ENCODE data around the gene EEF2.
"Not testable (repeated sequence)": the region's sequence is repeated elsewhere in the genome, so short reads cannot be mapped to it uniquely, and the experiment has no call there.

EEF2 gene

DNA sequence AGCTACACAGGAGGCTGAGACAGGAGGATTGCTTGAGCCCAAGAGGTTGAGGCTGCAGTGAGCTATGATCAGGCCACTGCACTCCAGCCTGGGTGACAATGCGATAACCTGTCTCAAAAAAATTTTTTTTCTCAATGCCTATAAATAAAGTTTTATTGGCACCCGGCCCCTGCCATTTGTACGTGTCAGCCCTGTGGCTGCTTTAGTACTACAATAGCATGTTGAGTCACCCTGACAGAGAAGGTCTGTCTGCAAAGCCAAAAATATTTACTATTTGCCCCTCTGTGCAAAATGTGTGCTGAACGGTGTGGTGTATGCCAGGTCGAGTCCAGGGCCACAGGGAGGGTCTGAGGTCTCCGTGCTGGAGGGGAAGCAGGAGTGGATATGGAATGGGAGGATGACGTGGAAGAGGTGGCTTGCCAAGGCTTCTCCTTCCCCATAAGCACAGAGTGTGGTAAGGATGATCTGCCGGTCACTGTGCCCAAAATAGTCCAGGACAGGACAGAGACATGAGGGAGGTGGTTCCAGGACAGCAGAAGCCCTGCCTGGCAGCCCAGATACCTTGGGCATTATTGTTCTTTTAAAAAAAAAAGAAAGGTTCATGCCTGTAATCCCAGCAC, 42.4 kb downstream of the EEF2 start:
- DNase-seq (no peak), ATAC-seq (replicated peaks) (no peak)
- no peak overlapping the region for H3K4me3 Mint-ChIP-seq
- H3K27me3 Mint-ChIP-seq, result peaks cover 7% of the 10 kb centered on the region in 2 donors
- no peaks in the 10 kb centered on the region for H3K9me3 Mint-ChIP-seq
- no peaks in the 10 kb centered on the region for H3K36me3 Mint-ChIP-seq
- H3K4me1 Mint-ChIP-seq, result peaks cover 0 to 3% of the 10 kb centered on the region in 2 donors
- H3K27ac Mint-ChIP-seq, result no peak overlapping the region

DNA sequence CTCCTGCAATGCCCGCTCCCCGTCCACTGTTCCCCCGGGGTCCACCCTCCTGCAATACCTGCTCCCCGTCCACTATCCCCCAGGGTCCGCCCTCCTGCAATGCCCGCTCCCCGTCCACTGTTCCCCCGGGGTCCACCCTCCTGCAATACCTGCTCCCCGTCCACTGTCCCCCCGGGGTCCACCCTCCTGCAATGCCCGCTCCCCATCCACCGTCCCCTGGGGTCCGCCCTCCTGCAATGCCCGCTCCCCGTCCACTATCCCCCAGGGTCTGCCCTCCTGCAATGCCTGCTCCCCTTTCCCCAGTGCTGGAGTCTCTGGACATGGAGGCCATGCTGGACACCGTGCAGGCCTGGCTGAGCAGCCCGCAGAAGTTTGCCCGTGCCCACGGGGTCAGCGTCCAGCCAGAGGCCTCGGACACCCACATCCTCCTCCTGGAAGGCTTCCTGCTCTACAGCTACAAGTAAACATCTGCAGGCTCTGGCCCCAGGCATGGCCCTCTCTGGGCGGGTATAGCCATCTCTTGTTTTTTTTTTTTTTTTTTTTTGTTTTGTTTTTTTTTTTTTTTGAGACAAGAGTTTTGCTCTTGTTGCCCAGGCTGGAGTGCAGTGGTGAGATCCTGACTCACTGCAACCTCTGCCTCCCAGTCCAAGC, 46.8 kb downstream of the EEF2 start:
- peaks cover 7 to 25% of the 10 kb centered on the region in 2 donors for H3K27me3 Mint-ChIP-seq
- not testable (repeated sequence) for H3K27ac Mint-ChIP-seq; H3K36me3 Mint-ChIP-seq; DNase-seq; H3K4me3 Mint-ChIP-seq; H3K4me1 Mint-ChIP-seq; H3K9me3 Mint-ChIP-seq; ATAC-seq (replicated peaks)

DNA sequence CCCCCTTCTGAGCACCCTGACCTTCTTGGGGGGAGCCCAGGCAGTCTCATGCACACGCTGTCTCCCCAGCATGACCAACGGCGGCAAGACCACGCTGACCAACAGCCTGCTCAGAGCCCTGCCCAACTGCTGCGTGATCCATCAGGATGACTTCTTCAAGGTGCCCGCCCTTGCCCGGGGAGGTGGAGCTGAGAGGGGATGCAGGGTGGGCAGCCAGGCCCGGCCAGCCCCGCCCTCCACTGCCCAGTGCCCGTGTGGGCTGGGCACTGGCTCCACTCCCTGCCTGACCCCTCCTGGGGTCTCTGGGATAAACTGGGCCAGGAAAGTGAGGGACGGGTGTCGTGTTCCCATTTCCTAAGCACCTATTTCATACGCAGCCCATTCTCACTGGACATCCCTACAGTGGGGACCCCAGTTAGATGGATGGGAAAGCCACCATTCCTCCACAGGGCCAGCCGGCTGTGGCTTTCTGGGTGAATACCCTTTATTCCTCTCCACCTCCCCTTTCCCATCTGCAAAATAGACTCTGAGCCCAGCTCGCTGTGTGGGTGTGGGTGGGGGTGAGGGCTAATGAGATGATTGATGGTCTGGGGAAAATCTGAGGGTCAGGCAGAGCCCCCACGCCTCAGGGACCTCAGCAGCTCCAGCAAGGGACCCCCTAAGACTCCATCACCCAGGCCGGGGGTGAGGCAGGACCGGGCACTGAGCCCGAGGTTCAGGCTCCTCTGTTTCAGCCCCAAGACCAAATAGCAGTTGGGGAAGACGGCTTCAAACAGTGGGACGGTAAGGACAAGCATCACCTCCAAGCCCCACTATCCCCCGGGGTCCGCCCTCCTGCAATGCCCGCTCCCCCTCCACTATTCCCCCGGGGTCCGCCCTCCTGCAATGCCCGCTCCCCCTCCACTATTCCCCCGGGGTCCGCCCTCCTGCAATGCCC, 48.5 kb downstream of the EEF2 start:
- Mint-ChIP-seq H3K9me3 (no peaks in the 10 kb centered on the region), H3K27ac (peak overlapping the region; percentile 62), H3K27me3 (peaks cover 11 to 32% of the 10 kb centered on the region in 2 donors), H3K4me3 (no peak overlapping the region), H3K36me3 (no peaks in the 10 kb centered on the region), H3K4me1 (peaks cover 2 to 5% of the 10 kb centered on the region in 2 donors)
- DNase-seq (no peak), ATAC-seq (replicated peaks) (no peak)

DNA sequence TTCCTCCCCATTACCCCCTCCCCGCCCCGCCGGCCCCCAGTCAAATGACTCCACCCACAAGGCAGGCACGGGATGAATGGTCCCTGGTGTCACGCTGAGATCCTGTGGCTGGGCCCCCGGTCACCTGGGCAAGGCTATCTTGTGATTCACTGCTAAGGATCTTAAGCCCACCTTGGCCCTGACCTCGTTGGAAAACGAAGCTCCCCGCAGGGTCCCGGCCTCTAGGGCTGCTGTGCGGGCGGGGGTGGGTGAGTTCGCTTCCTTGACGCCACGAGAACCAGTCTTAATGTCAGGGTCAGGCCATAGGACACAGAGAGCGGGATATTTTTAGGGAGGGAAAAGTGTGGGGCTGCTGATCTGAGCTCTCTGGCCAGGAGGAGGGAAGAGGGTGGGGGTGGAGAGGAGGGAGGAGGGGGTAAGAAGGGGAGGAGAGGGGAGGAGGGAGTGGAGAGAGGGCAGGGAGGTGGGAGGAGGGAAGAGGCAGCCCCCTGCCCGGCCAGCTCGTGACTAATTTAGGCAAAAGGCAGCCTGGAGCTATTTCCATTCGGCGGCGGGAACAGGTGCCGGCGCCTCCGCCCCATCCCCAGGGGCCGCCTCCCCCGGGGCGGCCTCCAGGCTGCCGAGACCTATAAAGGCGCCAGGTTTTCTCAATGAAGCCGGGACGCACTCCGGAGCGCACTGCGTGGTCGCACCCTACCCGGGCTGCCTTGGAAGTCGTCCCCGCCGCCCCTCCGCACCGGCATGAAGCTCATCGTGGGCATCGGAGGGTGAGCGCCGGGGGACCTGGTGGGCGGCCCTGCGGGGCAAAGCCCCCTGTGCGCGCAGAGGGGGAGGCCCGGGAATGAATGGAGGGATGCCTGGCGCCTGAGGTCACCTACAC, 52.1 kb downstream of the EEF2 start, which contains the start of gene NMRK2:
Gene NMRK2 (plus strand): TSS at position 139 of the 880 bp plus-strand sequence. CDS start 603 bp downstream, at position 742.
- Mint-ChIP-seq H3K4me1 (peaks cover 2 to 5% of the 10 kb centered on the region in 2 donors), H3K9me3 (no peaks in the 10 kb centered on the region), H3K36me3 (no peaks in the 10 kb centered on the region), H3K27me3 (peaks cover 13 to 42% of the 10 kb centered on the region in 2 donors), H3K27ac (no peak within 1 kb of the TSS), H3K4me3 (peak within 1 kb of the TSS; percentile 51 to 52)
- peak; percentile 36 to 64 for ATAC-seq (replicated peaks)
- no peak for DNase-seq

DNA sequence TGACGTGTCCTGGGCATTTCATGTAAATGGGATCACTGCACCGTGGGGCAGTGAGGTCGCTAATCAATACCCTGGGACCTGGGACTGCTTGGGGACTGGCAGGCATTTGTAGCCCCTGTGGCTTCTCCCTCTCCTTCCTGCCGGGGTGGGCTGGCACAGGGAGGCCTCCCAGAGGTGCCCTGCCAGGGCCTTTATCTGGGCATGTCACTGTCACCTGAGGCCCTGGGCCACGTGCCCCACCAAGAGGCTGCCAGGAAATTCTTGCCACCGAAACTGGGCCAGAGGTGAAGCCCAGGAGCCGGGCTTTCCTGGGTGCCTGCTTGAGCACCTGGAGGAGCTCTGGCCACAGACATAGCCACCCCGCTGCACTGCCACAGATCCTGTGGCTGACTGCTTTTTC, 54.2 kb downstream of the EEF2 start:
- H3K4me3 Mint-ChIP-seq, result no peak overlapping the region

More for the DNA sequence above, 54.2 kb downstream of the EEF2 start:
- no peak for ATAC-seq (replicated peaks)
- Mint-ChIP-seq H3K9me3 (no peaks in the 10 kb centered on the region), H3K27me3 (peaks cover 17 to 36% of the 10 kb centered on the region in 2 donors), H3K4me1 (peaks cover 2 to 5% of the 10 kb centered on the region in 2 donors), H3K27ac (no peak overlapping the region), H3K36me3 (no peaks in the 10 kb centered on the region)
- DNase-seq, result no peak

All from stimulated activated naive B cell treated with anti-CD40 and anti-IgM and Interleukin-4, amounts not matched to agents 10 μg/mL and 1 μg/mL and 100 μg/mL, for 72 hours (primary cell).